ENCODE measurements around the gene SHROOM3.

GRCh38 chr4:76740866-76741662, 306.0 kb downstream of the SHROOM3 start:
- TF ChIP-seq POLR2AphosphoS5 (IDR thresholded peaks at IDR 0.05; ENCODE audit: insufficient read depth in 1 of 2, low read depth in 1 of 2) (no peak), CTCF (IDR thresholded peaks at IDR 0.05) (no peak)
